ENCODE measurements around the gene TSSK1B. TPM values are rescaled to one million over a fixed set of nuclear protein-coding genes. Genes with fewer than 3 reads are reported as not detected.

Gene TSSK1B
- total RNA-seq, 1 donor from 2014 or later, result not detected

- H3K4me3 ChIP-seq, result no peak overlapping the region
- TF ChIP-seq, protein P1, sequence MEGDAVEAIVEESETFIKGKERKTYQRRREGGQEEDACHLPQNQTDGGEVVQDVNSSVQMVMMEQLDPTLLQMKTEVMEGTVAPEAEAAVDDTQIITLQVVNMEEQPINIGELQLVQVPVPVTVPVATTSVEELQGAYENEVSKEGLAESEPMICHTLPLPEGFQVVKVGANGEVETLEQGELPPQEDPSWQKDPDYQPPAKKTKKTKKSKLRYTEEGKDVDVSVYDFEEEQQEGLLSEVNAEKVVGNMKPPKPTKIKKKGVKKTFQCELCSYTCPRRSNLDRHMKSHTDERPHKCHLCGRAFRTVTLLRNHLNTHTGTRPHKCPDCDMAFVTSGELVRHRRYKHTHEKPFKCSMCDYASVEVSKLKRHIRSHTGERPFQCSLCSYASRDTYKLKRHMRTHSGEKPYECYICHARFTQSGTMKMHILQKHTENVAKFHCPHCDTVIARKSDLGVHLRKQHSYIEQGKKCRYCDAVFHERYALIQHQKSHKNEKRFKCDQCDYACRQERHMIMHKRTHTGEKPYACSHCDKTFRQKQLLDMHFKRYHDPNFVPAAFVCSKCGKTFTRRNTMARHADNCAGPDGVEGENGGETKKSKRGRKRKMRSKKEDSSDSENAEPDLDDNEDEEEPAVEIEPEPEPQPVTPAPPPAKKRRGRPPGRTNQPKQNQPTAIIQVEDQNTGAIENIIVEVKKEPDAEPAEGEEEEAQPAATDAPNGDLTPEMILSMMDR (IDR thresholded peaks at IDR 0.05), result no peak
- ATAC-seq, result no peak
- H3K27me3 ChIP-seq (ENCODE audit: low read depth), result no peaks in the 10 kb centered on the region
- no peak for DNase-seq
- no peaks in the 10 kb centered on the region for H3K36me3 ChIP-seq
- H3K27ac ChIP-seq, result no peak overlapping the region
- intact Hi-C loops (cut with DNase I), result no loop called here
- H3K9me3 ChIP-seq, result peaks cover 6% of the 10 kb centered on the region
- H3K4me1 ChIP-seq, result no peaks in the 10 kb centered on the region
Observed at GRCh38 chr5:113446358-113446927, 11.7 kb upstream of the TSSK1B start.

DNA sequence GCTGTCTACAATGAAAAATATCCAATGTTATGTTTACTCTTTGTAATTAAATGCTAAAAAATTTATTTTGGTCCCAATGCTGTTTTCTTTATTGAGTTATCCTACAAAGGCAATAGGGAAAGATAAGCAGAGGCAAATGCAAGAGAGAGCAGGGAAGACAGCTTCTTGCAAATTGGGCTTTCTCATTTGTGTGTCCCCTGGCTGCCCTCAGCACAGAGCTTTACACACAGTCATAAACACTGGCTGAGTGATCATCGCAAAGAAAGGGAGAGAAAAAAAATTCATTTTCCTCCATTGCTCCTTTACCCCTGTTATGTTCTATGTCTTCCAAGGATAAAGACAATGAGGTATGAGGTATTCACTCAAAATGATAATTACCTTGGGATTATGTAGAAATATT lies 2.3 kb upstream of the TSSK1B start:
- Histone ChIP-seq H3K9me3 (no peaks in the 10 kb centered on the region), H3K4me3 (no peak overlapping the region), H3K4me1 (no peaks in the 10 kb centered on the region), H3K27ac (no peak overlapping the region), H3K36me3 (no peaks in the 10 kb centered on the region), H3K27me3 (ENCODE audit: low read depth) (no peaks in the 10 kb centered on the region)
- TF ChIP-seq, protein P1 (IDR thresholded peaks at IDR 0.05), result no peak
- ATAC-seq (no peak), DNase-seq (no peak)
- intact Hi-C loops (cut with DNase I), result no loop called here

GRCh38 chr5:113435575-113435974 lies 786 bp upstream of the TSSK1B start:
- no peaks in the 10 kb centered on the region for H3K36me3 ChIP-seq
- ATAC-seq (no peak), DNase-seq (no peak)
- H3K9me3 ChIP-seq, result no peaks in the 10 kb centered on the region
- TF ChIP-seq, protein P1 (IDR thresholded peaks at IDR 0.05), result no peak
- H3K27me3 ChIP-seq (ENCODE audit: low read depth), result no peaks in the 10 kb centered on the region
- intact Hi-C loops (cut with DNase I), result no loop called here
- H3K27ac ChIP-seq, result no peak overlapping the region
- no peak overlapping the region for H3K4me3 ChIP-seq
- no peaks in the 10 kb centered on the region for H3K4me1 ChIP-seq

GRCh38 chr5:113433862-113434612 lies 752 bp downstream of the TSSK1B start:
- peak; percentile 41 for DNase-seq
- TF ChIP-seq, protein P1 (IDR thresholded peaks at IDR 0.05), result no peak
- no peaks in the 10 kb centered on the region for H3K27me3 ChIP-seq (ENCODE audit: low read depth)

DNA sequence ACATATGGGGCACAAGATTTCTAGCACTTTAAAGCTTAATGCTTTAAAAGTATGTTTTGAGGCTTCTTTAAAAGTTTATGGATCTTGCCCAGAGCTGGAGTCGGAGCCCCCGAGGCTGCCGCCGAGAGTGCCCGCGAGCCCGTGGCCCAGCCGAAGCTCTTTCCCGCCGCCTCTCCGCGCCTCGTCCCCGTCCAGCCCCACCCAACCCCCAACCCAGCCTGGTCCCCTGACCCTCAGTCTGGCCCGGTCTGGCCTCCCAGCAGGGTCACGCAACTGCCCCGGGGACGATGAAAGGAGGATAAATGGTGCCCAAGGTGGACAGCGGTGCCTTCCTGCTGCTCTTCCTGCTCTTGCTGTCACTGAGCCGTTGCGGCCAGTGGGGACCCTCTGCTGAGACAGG lies 1.7 kb downstream of the TSSK1B start:
- H3K27me3 ChIP-seq (ENCODE audit: low read depth), result no peaks in the 10 kb centered on the region
- ATAC-seq (no peak), DNase-seq (no peak)
- no peak overlapping the region for H3K4me3 ChIP-seq
- no peak overlapping the region for H3K27ac ChIP-seq
- intact Hi-C loops (cut with DNase I), result no loop called here
- TF ChIP-seq, protein P1 (IDR thresholded peaks at IDR 0.05), result no peak
- H3K4me1 ChIP-seq, result no peaks in the 10 kb centered on the region
- H3K36me3 ChIP-seq, result no peaks in the 10 kb centered on the region
- H3K9me3 ChIP-seq, result no peaks in the 10 kb centered on the region

More at GRCh38 chr5:113433862-113434612, 752 bp downstream of the TSSK1B start:
- no peaks in the 10 kb centered on the region for H3K9me3 ChIP-seq
- intact Hi-C loops (cut with DNase I), result no loop called here
- no peaks in the 10 kb centered on the region for H3K36me3 ChIP-seq
- no peak overlapping the region for H3K4me3 ChIP-seq
- H3K4me1 ChIP-seq, result no peaks in the 10 kb centered on the region
- ATAC-seq, result no peak
- H3K27ac ChIP-seq, result no peak overlapping the region

Measured in lower lobe of right lung (tissue), 2 donors.